Endothelial cell of umbilical vein (primary cell): ENCODE results near the gene JARID2. TPM values are rescaled to one million over a fixed set of nuclear protein-coding genes. Genes with fewer than 3 reads are reported as not detected.

Experiments used
- BruUV-seq: library from RNA; stranded (reverse); fragments of 400-500 nt; replicated peaks from 2 replicates; lab custom pipeline; 2021; lab: Mats Ljungman, UMichigan
- CTCF ChIA-PET: fragments of 300-600, 350-600 bp; sonication (Branson Sonifier 250); formaldehyde crosslinking; loops from one replicate; lab custom pipeline; 2021; ENCODE audit warnings: antibody characterized with exemption, inconsistent platforms; lab: Charles Lee
- POLR2A ChIA-PET: fragments of 300-600, 350-600 bp; sonication (Branson Sonifier 250); formaldehyde crosslinking; loops from one replicate; lab custom pipeline; 2021; ENCODE audit warnings: antibody characterized with exemption, inconsistent platforms; lab: Charles Lee
- DNase-seq: peaks from one replicate; pipeline ENCODE4 v3.0.0-alpha.2; 2011; ENCODE audit warnings: low read depth, low spot score
- FAIRE-seq: peaks from 2 replicates; lab custom pipeline; 2011; peaks lifted over from hg19 to GRCh38; lab: Jason Lieb, UNC
- H2AFZ ChIP-seq: 2 replicates; pipeline ENCODE4 v1.6.0; 2012; ENCODE audit warnings: low read depth, low read length, control low read depth, inconsistent platforms
- H3K27ac ChIP-seq: 2 replicates; pipeline ENCODE4 v1.5.1; 2011; ENCODE audit warnings: low read depth, mild to moderate bottlenecking, control low read depth, low read length, moderate library complexity; ENCODE audit not compliant: insufficient read depth
- H3K27me3 ChIP-seq, 2 experiments: 2 replicates each; pipeline versions ENCODE4 v1.6.0 to v1.6.1; 2011; ENCODE audit warnings: low read length in 2 of 2, mixed read lengths in 1 of 2; ENCODE audit not compliant: control insufficient read depth in 2 of 2, insufficient read depth in 2 of 2
- H3K36me3 ChIP-seq, 2 experiments: 2 replicates in 1 of 2; 3 replicates in 1 of 2; pipeline ENCODE4 v1.5.1; 2011; ENCODE audit warnings: low read length in 2 of 2, mild to moderate bottlenecking in 1 of 2, moderate library complexity in 1 of 2; ENCODE audit not compliant: control insufficient read depth in 2 of 2, insufficient read depth in 2 of 2; ENCODE audit errors: extremely low read depth in 1 of 2
- H3K4me1 ChIP-seq: 3 replicates; pipeline ENCODE4 v1.5.1; 2011; ENCODE audit warnings: mild to moderate bottlenecking, low read length; ENCODE audit not compliant: control insufficient read depth, insufficient read depth; ENCODE audit errors: extremely low read depth
- H3K4me2 ChIP-seq: 2 replicates; pipeline ENCODE4 v1.6.1; 2011; ENCODE audit warnings: low read length, control low read depth, mixed read lengths; ENCODE audit not compliant: insufficient read depth
- H3K4me3 ChIP-seq, 3 experiments: fragments of 200-600 bp in 1 of 3; sonication (generic), shearing (Covaris generic) in 1 of 3; replicated peaks in 1 of 3; 2 replicates each; pipeline ENCODE4 v1.5.1; 2011 to 2016; ENCODE audit warnings: control low read depth in 3 of 3, low read length in 3 of 3, mild to moderate bottlenecking in 2 of 3, inconsistent platforms in 1 of 3, low read depth in 1 of 3, moderate library complexity in 1 of 3; ENCODE audit not compliant: insufficient read depth in 1 of 3
- H3K79me2 ChIP-seq: 2 replicates; pipeline ENCODE4 v1.6.0; 2012; ENCODE audit warnings: low read length, inconsistent platforms; ENCODE audit not compliant: control insufficient read depth, insufficient read depth
- H3K9ac ChIP-seq: replicated peaks from 2 replicates; pipeline ENCODE3; 2011; ENCODE audit warnings: low read length, control low read depth; ENCODE audit not compliant: insufficient read depth; ENCODE audit errors: extremely low read depth
- H3K9me1 ChIP-seq: replicated peaks from 3 replicates; pipeline ENCODE4 v1.6.0; 2011; ENCODE audit warnings: mild to moderate bottlenecking, low read length; ENCODE audit not compliant: control insufficient read depth, insufficient read depth; ENCODE audit errors: extremely low read depth
- H3K9me3 ChIP-seq: replicated peaks from 2 replicates; pipeline ENCODE4 v1.5.1; 2012; ENCODE audit warnings: low read length, inconsistent platforms; ENCODE audit not compliant: control insufficient read depth, insufficient read depth
- H4K20me1 ChIP-seq: replicated peaks from 2 replicates; pipeline ENCODE3; 2011; ENCODE audit warnings: mild to moderate bottlenecking, low read length; ENCODE audit not compliant: control insufficient read depth, insufficient read depth; ENCODE audit errors: extremely low read depth
- CTCF ChIP-seq, 2 donors: IDR thresholded peaks; 1 replicate in 1 of 2; 2 replicates in 1 of 2; pipeline ENCODE4 v1.5.1; 2011; ENCODE audit warnings: low read length in 2 of 2, mild to moderate bottlenecking in 2 of 2, moderate library complexity in 2 of 2, control low read depth in 1 of 2, inconsistent platforms in 1 of 2, low read depth in 1 of 2; ENCODE audit not compliant: insufficient read depth in 1 of 2; ENCODE audit errors: extremely low read depth in 1 of 2
- EZH2 ChIP-seq: IDR thresholded peaks from 2 replicates; pipeline ENCODE4 v1.6.1; 2012; ENCODE audit warnings: borderline replicate concordance, low read depth, mild to moderate bottlenecking, moderate library complexity, low read length, inconsistent platforms; ENCODE audit not compliant: severe bottlenecking
- FOS ChIP-seq: IDR thresholded peaks from 2 replicates; pipeline ENCODE4 v1.6.1; 2011; ENCODE audit warnings: mild to moderate bottlenecking, low read length, moderate library complexity, borderline replicate concordance; ENCODE audit not compliant: insufficient read depth
- GATA2 ChIP-seq: IDR thresholded peaks from 2 replicates; pipeline ENCODE4 v1.7.0; 2011; ENCODE audit warnings: low read depth, mild to moderate bottlenecking, moderate library complexity, mixed read lengths, low read length; ENCODE audit not compliant: insufficient read length, insufficient read depth
- JUN ChIP-seq: IDR thresholded peaks from 2 replicates; pipeline ENCODE4 v1.6.1; 2011; ENCODE audit warnings: borderline replicate concordance, low read depth; ENCODE audit not compliant: insufficient read length, insufficient read depth
- MAX ChIP-seq: IDR thresholded peaks from 2 replicates; pipeline ENCODE4 v1.6.1; 2011; ENCODE audit not compliant: insufficient read depth, insufficient read length
- MYC ChIP-seq: IDR thresholded peaks from one replicate; pipeline ENCODE4 v1.6.1; 2011; ENCODE audit warnings: mild to moderate bottlenecking, low read depth, low read length
- POLR2A ChIP-seq: IDR thresholded peaks from 2 replicates; pipeline ENCODE4 v1.6.1; 2012; ENCODE audit warnings: low read depth, mild to moderate bottlenecking, control low read depth, low read length
- POLR2AphosphoS5 ChIP-seq: IDR thresholded peaks from 2 replicates; pipeline ENCODE4 v1.6.1; 2012; ENCODE audit warnings: low read depth, mild to moderate bottlenecking, control low read depth, low read length, moderate library complexity; ENCODE audit not compliant: insufficient read depth
- dilution Hi-C: fragments of 300-500 bp; cut with MboI; formaldehyde crosslinking; loops from one replicate; pipeline ENCODE4 v1.15.0; 2019; ENCODE audit warnings: low sequenced_read_pairs; ENCODE audit not compliant: extremely low pct_ligation_motif_present
- intact Hi-C: fragments of 100-400 bp; cut with micrococcal nuclease; formaldehyde crosslinking; loops from one replicate; pipeline ENCODE4 v1.10.0; 2022
- polyA plus RNA-seq, 4 experiments: library from polyadenylated mRNA; depleted of rRNA in 3 of 4; stranded (reverse) in 3 of 4; unstranded in 1 of 4; fragments of >200 nt; gene quantifications; 2 replicates each; pipeline versions ENCODE4 v1.2.1 to v1.2.3, GENCODE V29; 2011 to 2012; ENCODE audit warnings: missing spikeins in 1 of 4
- total RNA-seq: library from RNA; stranded (reverse); gene quantifications from 2 replicates; pipeline ENCODE4 v1.2.3, GENCODE V29; 2021

The JARID2 gene
- total and polyA plus RNA-seq, 2 donors (not counting 3 experiments of a cell fraction or from before 2014, with no cell fraction given), result 2.9 to 10.6 TPM

DNA sequence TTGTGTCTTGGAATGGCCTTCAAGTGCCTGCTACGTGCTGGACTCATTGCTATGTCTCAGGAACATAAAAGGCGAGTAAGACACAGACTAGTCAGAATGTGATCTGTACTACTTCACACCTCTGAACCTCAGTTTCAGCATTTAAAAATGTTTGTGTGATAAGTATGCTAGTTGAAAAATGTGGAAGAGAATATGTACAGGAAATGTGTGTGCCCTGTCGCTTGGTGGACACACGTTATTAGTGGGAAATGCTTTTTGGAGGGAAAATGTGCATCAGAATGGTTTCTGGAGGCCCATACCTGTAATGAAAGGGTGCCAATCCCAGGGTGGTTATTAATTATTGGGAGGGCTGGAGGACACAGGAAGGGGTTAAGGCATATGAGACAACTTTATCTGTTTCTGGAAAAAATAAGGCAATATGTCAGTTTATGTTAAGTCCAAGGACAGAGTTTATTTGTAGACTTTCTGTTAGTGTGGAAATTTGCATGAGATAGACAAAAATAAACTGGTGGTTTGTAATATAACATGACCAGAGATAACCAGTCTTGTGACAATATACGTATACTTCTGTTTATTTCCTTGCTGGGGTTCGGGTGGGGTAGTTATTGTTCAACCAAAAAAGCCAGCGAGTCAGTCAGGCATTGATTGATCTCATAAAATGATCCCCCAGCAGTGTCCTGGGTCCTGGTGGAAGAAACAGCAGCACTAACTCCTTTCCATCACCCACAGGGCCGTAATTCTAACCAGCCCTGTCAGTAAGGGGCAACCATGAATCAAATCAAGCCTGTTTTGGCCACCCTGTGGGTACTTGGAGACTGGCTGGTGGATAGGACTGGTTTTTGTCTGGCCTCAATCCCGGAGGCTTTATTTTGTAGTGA is 117.9 kb downstream of the JARID2 start:
- CTCF ChIA-PET, result no interaction called here
- intact Hi-C loops, result no loop called here

More for the DNA sequence above, 117.9 kb downstream of the JARID2 start:
- Histone ChIP-seq H3K79me2 (no peaks in the 10 kb centered on the region), H2AFZ (no peak overlapping the region), H3K4me3 (no peak overlapping the region), H3K4me1 (no peaks in the 10 kb centered on the region), H3K4me2 (no peak overlapping the region), H3K36me3 (no peaks in the 10 kb centered on the region), H3K27ac (no peak overlapping the region), H4K20me1 (peaks cover 2% of the 10 kb centered on the region), H3K9me3 (no peaks in the 10 kb centered on the region), H3K9ac (no peak overlapping the region), H3K9me1 (no peaks in the 10 kb centered on the region), H3K27me3 (no peaks in the 10 kb centered on the region)
- POLR2A ChIA-PET, result no interaction called here
- no peak for FAIRE-seq
- no TSS peak for BruUV-seq
- TF ChIP-seq FOS (no peak), GATA2 (no peak), POLR2AphosphoS5 (no peak), MYC (no peak), MAX (no peak), POLR2A (no peak), JUN (no peak), CTCF (IDR thresholded peaks at IDR 0.05; ENCODE audit: extremely low read depth in 1 of 2, insufficient read depth in 1 of 2, low read depth in 1 of 2, low read length in 2 of 2) (no peak), EZH2 (no peak)
- no peak for DNase-seq
- dilution Hi-C loops, result no loop called here
